Esophagus squamous epithelium (tissue), 5 donors: ENCODE measurements around the gene C5orf15. TPM values are rescaled to one million over a fixed set of nuclear protein-coding genes. Genes with fewer than 3 reads are reported as not detected.
"Not testable (repeated sequence)": the region's sequence is repeated elsewhere in the genome, so short reads cannot be mapped to it uniquely, and the experiment has no call there.

ENCODE experiments used
- DNase-seq: peaks from one replicate; lab custom pipeline; 2025; lab: John Stamatoyannopoulos, UW
- H3K27ac ChIP-seq, 4 donors: fragments of 200-600 bp; sonication (generic); one replicate each; pipeline ENCODE4 v1.5.1; 2016 to 2019; ENCODE audit warnings: mild to moderate bottlenecking in 1 of 4
- H3K27me3 ChIP-seq, 4 donors: fragments of 200-600 bp; sonication (generic); 1 replicate in 3 of 4; 2 replicates in 1 of 4; pipeline versions ENCODE4 v1.5.1 to v1.6.0; 2017 to 2021; ENCODE audit warnings: antibody characterized with exemption in 1 of 4
- H3K36me3 ChIP-seq, 3 donors: fragments of 200-600 bp; sonication (generic); one replicate each; pipeline ENCODE4 v1.5.1; 2016 to 2019
- H3K4me1 ChIP-seq, 3 donors: fragments of 200-600 bp; sonication (generic); one replicate each; pipeline ENCODE4 v1.5.1; 2017 to 2019
- H3K4me3 ChIP-seq, 4 donors: fragments of 200-600 bp; sonication (generic); 1 replicate in 3 of 4; 2 replicates in 1 of 4; pipeline ENCODE4 v1.5.1; 2016 to 2019; ENCODE audit warnings: mild to moderate bottlenecking in 2 of 4, moderate library complexity in 1 of 4
- H3K9me3 ChIP-seq, 3 donors: fragments of 200-600 bp; sonication (generic); one replicate each; pipeline ENCODE4 v1.5.1; 2016 to 2019
- CTCF ChIP-seq, 6 experiments: fragments of 450-650 bp in 4 of 6; fragments of 200-600 bp in 2 of 6; sonication (generic) in 2 of 6; IDR thresholded peaks; one replicate each; pipeline ENCODE4 v1.5.1; 2016 to 2019; ENCODE audit warnings: antibody characterized with exemption in 6 of 6, mild to moderate bottlenecking in 4 of 6, moderate library complexity in 4 of 6
- POLR2A ChIP-seq, 4 donors: fragments of 450-650 bp; IDR thresholded peaks; one replicate each; pipeline ENCODE4 v1.6.1; 2017; ENCODE audit warnings: antibody characterized with exemption in 4 of 4, mild to moderate bottlenecking in 4 of 4, moderate library complexity in 3 of 4
- WGBS, 2 donors: methylation state at CpG; one replicate each; pipeline ENCODE4 v1.1.5; 2018; 5-methylcytosine and 5-hydroxymethylcytosine counted together
- intact Hi-C: fragments of 100-400 bp; cut with DNase I; formaldehyde crosslinking; loops from one replicate; pipeline ENCODE4 v1.15.0; 2022
- total RNA-seq, 4 donors: library from RNA; depleted of rRNA; stranded (reverse); fragments of >200 nt; gene quantifications; one replicate each; pipeline ENCODE4 v1.1.0, GENCODE V29; 2016
- donor health status: DM: yes; HTN: yes; CAD: no.

C5orf15 gene
- total RNA-seq, 4 donors from 2014 or later: 16.5 to 38.0 (median 22.0) TPM

GRCh38 chr5:133938039-133938821 lies 30.2 kb downstream of the C5orf15 start:
- H3K27ac ChIP-seq: no peak overlapping the region

GRCh38 chr5:133937628-133938027 lies 30.8 kb downstream of the C5orf15 start:
- H3K4me3 ChIP-seq, intact Hi-C loops, H3K9me3 ChIP-seq, H3K27me3 ChIP-seq, H3K27ac ChIP-seq, DNase-seq, H3K4me1 ChIP-seq, H3K36me3 ChIP-seq: not testable (repeated sequence)
- WGBS, 2 donors: 93 to 95% methylated on average over 3 of the region's 3 CpGs

More at GRCh38 chr5:133938039-133938821, 30.2 kb downstream of the C5orf15 start:
- Histone ChIP-seq H3K9me3 (no peaks in the 10 kb centered on the region), H3K4me3 (no peak overlapping the region), H3K36me3 (no peaks in the 10 kb centered on the region), H3K4me1 (peaks cover 0 to 9% (median 0%) of the 10 kb centered on the region in 3 donors), H3K27me3 (no peaks in the 10 kb centered on the region)
- intact Hi-C loops: no loop called here
- TF ChIP-seq POLR2A (IDR thresholded peaks at IDR 0.05): no peak
- TF ChIP-seq CTCF (IDR thresholded peaks at IDR 0.05): no peak
- WGBS, 2 donors: 60 to 67% methylated on average over 6 of the region's 6 CpGs
- no peak for DNase-seq

- peaks cover 0 to 3% (median 0%) of the 10 kb centered on the region in 3 donors for H3K4me1 ChIP-seq
- no peak for DNase-seq
- intact Hi-C loops: no loop called here
- 71 to 84% methylated on average over 2 to 3 of the region's 3 CpGs for WGBS, 2 donors
- TF ChIP-seq CTCF (IDR thresholded peaks at IDR 0.05) (no peak), POLR2A (IDR thresholded peaks at IDR 0.05) (no peak)
- no peaks in the 10 kb centered on the region for H3K36me3 ChIP-seq
- no peaks in the 10 kb centered on the region for H3K27me3 ChIP-seq
- H3K9me3 ChIP-seq: no peaks in the 10 kb centered on the region
- no peak overlapping the region for H3K4me3 ChIP-seq
- no peak overlapping the region for H3K27ac ChIP-seq
Measured at GRCh38 chr5:133936651-133937015, 31.8 kb downstream of the C5orf15 start.

- H3K4me3 ChIP-seq, H3K27me3 ChIP-seq, H3K36me3 ChIP-seq, H3K9me3 ChIP-seq, H3K4me1 ChIP-seq, intact Hi-C loops, DNase-seq, H3K27ac ChIP-seq: not testable (repeated sequence)
- WGBS, 2 donors: 83 to 85% methylated on average over 10 of the region's 10 CpGs
Measured at GRCh38 chr5:133935991-133936650, 32.3 kb downstream of the C5orf15 start.

GRCh38 chr5:133935667-133935940 lies 32.8 kb downstream of the C5orf15 start:
- WGBS, 2 donors: 70 to 77% methylated on average over 5 of the region's 5 CpGs
- H3K9me3 ChIP-seq: no peaks in the 10 kb centered on the region
- H3K4me3 ChIP-seq: no peak overlapping the region
- no peaks in the 10 kb centered on the region for H3K27me3 ChIP-seq
- H3K4me1 ChIP-seq: peaks cover 0 to 3% (median 0%) of the 10 kb centered on the region in 3 donors
- no peak for TF ChIP-seq CTCF (IDR thresholded peaks at IDR 0.05)
- TF ChIP-seq POLR2A (IDR thresholded peaks at IDR 0.05): no peak
- DNase-seq: no peak
- no peak overlapping the region for H3K27ac ChIP-seq
- intact Hi-C loops: no loop called here
- H3K36me3 ChIP-seq: no peaks in the 10 kb centered on the region
